Measurements from ENCODE around the gene LUZP4. TPM values are rescaled to one million over a fixed set of nuclear protein-coding genes. Genes with fewer than 3 reads are reported as not detected.

LUZP4 gene
- total RNA-seq, 1 experiment from 2014 or later, result not detected

DNA sequence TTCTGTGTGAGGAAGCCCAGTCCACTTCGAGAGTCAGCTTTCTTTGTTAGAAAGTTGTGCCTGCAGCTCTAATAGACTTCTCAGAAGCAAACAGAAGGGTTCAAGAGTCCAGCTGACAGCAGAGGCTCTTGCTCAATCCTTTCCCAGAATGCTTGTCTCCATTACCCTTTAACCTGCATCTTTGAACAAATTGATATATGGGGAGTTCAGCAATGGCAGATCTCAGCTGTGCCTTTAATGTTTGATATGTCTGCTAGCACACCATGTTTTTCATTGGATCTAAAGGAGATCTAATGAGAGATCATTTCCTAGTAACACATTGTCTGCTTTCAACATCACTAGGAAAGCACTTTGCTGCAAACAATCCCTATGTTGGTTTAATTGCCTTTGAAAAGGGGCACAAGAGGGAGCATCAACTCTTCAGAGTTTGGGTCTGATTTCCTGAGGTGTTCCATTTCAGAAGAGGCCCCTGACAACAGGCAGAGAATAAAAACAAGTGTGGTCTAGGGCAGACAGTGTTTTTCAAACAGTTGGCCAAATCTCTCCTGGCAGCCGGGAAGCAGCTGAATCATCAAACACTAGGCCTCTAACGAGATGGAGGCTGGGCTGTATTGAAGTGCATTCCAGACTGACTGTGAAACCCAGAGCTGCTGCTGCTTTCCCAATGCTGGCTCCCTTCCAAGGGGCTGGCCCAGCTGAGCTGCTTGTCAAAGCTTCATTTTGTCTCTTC, 55.5 kb downstream of the LUZP4 start:
- RAD21 ChIA-PET (ENCODE audit: low non-redundant PET in 1 of 2, low total read pairs in 2 of 2, uncharacterized antibody in 2 of 2, unreplicated experiment in 2 of 2), result no interaction called here
- Histone ChIP-seq H3K9me3 (ENCODE audit: control insufficient read depth in 1 of 2, insufficient read depth in 1 of 2, low read depth in 1 of 2, low read length in 2 of 2) (no peaks in the 10 kb centered on the region), H3K4me2 (ENCODE audit: low read length) (peak overlapping the region; percentile 42), H3K4me1 (ENCODE audit: control insufficient read depth in 1 of 2, insufficient read depth in 2 of 2, low read length in 2 of 2) (peaks cover 5 to 9% of the 10 kb centered on the region in 2 experiments; a peak in 3 of 4 replicates), H2AFZ (ENCODE audit: low read depth, low read length, poor library complexity, severe bottlenecking) (peak overlapping the region; percentile 54), H3K27me3 (ENCODE audit: insufficient read depth, low read length) (no peaks in the 10 kb centered on the region), H4K20me1 (ENCODE audit: insufficient read depth) (no peaks in the 10 kb centered on the region), H3K9ac (ENCODE audit: low read length) (no peak overlapping the region), H3K79me2 (ENCODE audit: insufficient read depth, low read length) (no peaks in the 10 kb centered on the region), H3K36me3 (ENCODE audit: control insufficient read depth in 1 of 2, insufficient read depth in 2 of 2, low read length in 2 of 2) (no peaks in the 10 kb centered on the region), H3K27ac (ENCODE audit: low read depth, low read length) (no peak overlapping the region), H3K9me2 (ENCODE audit: insufficient read depth) (no peaks in the 10 kb centered on the region), H3K4me3 (replicated peaks in 1 of 2; ENCODE audit: low read depth in 1 of 2, low read length in 2 of 2) (no peak overlapping the region)
- ATAC-seq, result peak; percentile 66
- intact Hi-C loops (cut with micrococcal nuclease), result no loop called here
- no peak for TF ChIP-seq ELF1 (IDR thresholded peaks at IDR 0.05; ENCODE audit: borderline replicate concordance, low read depth)
- TF ChIP-seq EZH2 (IDR thresholded peaks at IDR 0.05), result no peak
- TF ChIP-seq SIN3A (IDR thresholded peaks at IDR 0.05; ENCODE audit: low read depth), result no peak
- TF ChIP-seq YY1 (IDR thresholded peaks at IDR 0.05; ENCODE audit: extremely low read depth, insufficient replicate concordance, low read depth, low read length), result no peak
- no peak for TF ChIP-seq ZFX (IDR thresholded peaks at IDR 0.05)
- TF ChIP-seq ZNF274 (IDR thresholded peaks at IDR 0.05; ENCODE audit: low read depth, low read length), result no peak
- no peak; the same call in 1 of the 2 replicates for TF ChIP-seq JUND (IDR thresholded peaks at IDR 0.05)
- TF ChIP-seq TCF7L2 (IDR thresholded peaks at IDR 0.05; ENCODE audit: borderline replicate concordance, extremely low read depth, insufficient read depth, insufficient read length), result peak; percentile 37
- no peak for TF ChIP-seq ZBTB33 (IDR thresholded peaks at IDR 0.05; ENCODE audit: extremely low read depth, insufficient replicate concordance, low read length)
- TF ChIP-seq RAD21 (IDR thresholded peaks at IDR 0.05; ENCODE audit: low read depth), result 0 out of 2 replicates have a peak, but pooled peaks have one; percentile 7
- TF ChIP-seq CTCF (IDR thresholded peaks at IDR 0.05 in 2 of 3, conservative IDR thresholded peaks at IDR 0.05 in 1 of 3; ENCODE audit: borderline replicate concordance in 1 of 3, insufficient read depth in 1 of 3, low read depth in 2 of 3, low read length in 2 of 3), result no peak
- no TSS peak for BruUV-seq (replicated peaks)
- CTCF ChIA-PET, result no interaction called here
- POLR2A ChIA-PET, result no interaction called here
- peak; percentile 29 for DNase-seq (ENCODE audit: low read depth, low spot score)

All from HCT116 (cell line).